MM.1S (cell line): ENCODE results near the gene NRIP3.

Experiments used
- DNase-seq: peaks from one replicate; pipeline ENCODE4 v3.0.0-alpha.2; 2015
- H2AFZ ChIP-seq: fragments of 300-600 bp; sonication (generic); 2 replicates; pipeline ENCODE4 v1.6.0; 2016; ENCODE audit warnings: antibody characterized with exemption, low read length
- H3F3A ChIP-seq: fragments of 300-600 bp; sonication (generic); 2 replicates; pipeline ENCODE4 v1.6.1; 2016; ENCODE audit warnings: mild to moderate bottlenecking, antibody characterized with exemption, low read length, moderate library complexity, mixed read lengths; ENCODE audit not compliant: insufficient read depth
- H3K27ac ChIP-seq: fragments of 300-600 bp; sonication (generic); 2 replicates; pipeline ENCODE4 v1.5.1; 2016; ENCODE audit warnings: mild to moderate bottlenecking, low read length
- H3K27me3 ChIP-seq: fragments of 300-600 bp; sonication (generic); replicated peaks from 2 replicates; pipeline ENCODE4 v1.6.0; 2016; ENCODE audit warnings: low read length; ENCODE audit not compliant: insufficient read depth
- H3K36me3 ChIP-seq: fragments of 300-600 bp; sonication (generic); replicated peaks from 2 replicates; pipeline ENCODE4 v1.6.1; 2016; ENCODE audit warnings: mild to moderate bottlenecking, low read length, mixed read lengths; ENCODE audit not compliant: insufficient read depth
- H3K4me1 ChIP-seq: fragments of 300-600 bp; sonication (generic); 2 replicates; pipeline ENCODE4 v1.6.1; 2016; ENCODE audit warnings: low read length, mixed read lengths
- H3K4me2 ChIP-seq: fragments of 300-600 bp; sonication (generic); 2 replicates; pipeline ENCODE4 v1.6.0; 2016; ENCODE audit warnings: low read depth, low read length
- H3K4me3 ChIP-seq: fragments of 300-600 bp; sonication (generic); 2 replicates; pipeline ENCODE4 v1.5.1; 2016; ENCODE audit warnings: low read length, mixed read lengths
- H3K79me2 ChIP-seq: fragments of 300-600 bp; sonication (generic); 2 replicates; pipeline ENCODE4 v1.6.1; 2016; ENCODE audit warnings: mixed run types, low read length, mixed read lengths
- H3K9ac ChIP-seq: fragments of 300-600 bp; sonication (generic); 2 replicates; pipeline ENCODE4 v1.6.1; 2016; ENCODE audit warnings: low read length, mixed read lengths
- H3K9me2 ChIP-seq: fragments of 300-600 bp; sonication (generic); replicated peaks from 2 replicates; pipeline ENCODE4 v1.6.1; 2016; ENCODE audit warnings: mild to moderate bottlenecking, low read length, mixed read lengths; ENCODE audit not compliant: insufficient read depth
- H3K9me3 ChIP-seq: fragments of 300-600 bp; sonication (generic); replicated peaks from 2 replicates; pipeline ENCODE4 v1.6.1; 2016; ENCODE audit warnings: mild to moderate bottlenecking, low read length, mixed read lengths; ENCODE audit not compliant: insufficient read depth
- H4K20me1 ChIP-seq: fragments of 300-600 bp; sonication (generic); 2 replicates; pipeline ENCODE4 v1.6.1; 2016; ENCODE audit warnings: mild to moderate bottlenecking, low read length, moderate library complexity, mixed read lengths; ENCODE audit not compliant: insufficient read depth
- EZH2 ChIP-seq: fragments of 300-600 bp; sonication (generic); optimal IDR thresholded peaks from 2 replicates; pipeline ENCODE3; 2017; ENCODE audit warnings: low read depth, mild to moderate bottlenecking, antibody characterized with exemption, low read length, mixed read lengths
- EZH2phosphoT487 ChIP-seq: fragments of 300-600 bp; sonication (generic); IDR thresholded peaks from 2 replicates; pipeline ENCODE4 v1.6.1; 2018; ENCODE audit warnings: antibody characterized with exemption, low read length
- TF ChIP-seq, protein P1 (sequence below): fragments of 300-600 bp; sonication (generic); IDR thresholded peaks from 2 replicates; pipeline ENCODE4 v1.5.1; 2016; ENCODE audit warnings: antibody characterized with exemption, low read length, mixed read lengths

Gene NRIP3

DNA sequence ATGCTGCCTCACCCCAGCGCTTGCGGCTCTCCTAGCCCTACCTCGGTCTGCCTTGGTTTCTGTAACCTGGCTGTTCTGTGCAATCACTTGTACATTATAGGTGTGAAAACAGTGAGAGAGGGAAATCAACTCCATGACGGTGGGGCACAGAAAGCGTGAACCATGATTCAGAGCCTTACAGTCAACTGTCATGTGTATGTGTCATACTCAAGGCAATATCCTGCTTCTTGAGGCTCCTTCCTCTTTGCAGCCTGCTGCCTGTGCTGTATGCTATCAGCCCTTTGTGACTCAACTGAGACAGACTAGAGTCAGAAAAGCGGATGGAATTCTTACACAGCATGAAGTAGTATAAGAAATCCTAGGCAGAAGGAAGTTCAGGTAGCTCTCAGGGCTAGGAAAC, 2.1 kb downstream of the NRIP3 start:
- Histone ChIP-seq H4K20me1 (no peaks in the 10 kb centered on the region), H3K9me3 (no peaks in the 10 kb centered on the region), H3K4me2 (no peak overlapping the region), H3K79me2 (no peaks in the 10 kb centered on the region), H3F3A (no peaks in the 10 kb centered on the region), H3K27ac (no peak overlapping the region), H3K4me1 (no peaks in the 10 kb centered on the region), H3K36me3 (no peaks in the 10 kb centered on the region), H3K4me3 (no peak overlapping the region), H3K9ac (no peak overlapping the region), H3K9me2 (no peaks in the 10 kb centered on the region), H3K27me3 (peaks cover 9% of the 10 kb centered on the region; the same call in 1 of the 2 replicates), H2AFZ (no peak overlapping the region)
- TF ChIP-seq, protein P1, sequence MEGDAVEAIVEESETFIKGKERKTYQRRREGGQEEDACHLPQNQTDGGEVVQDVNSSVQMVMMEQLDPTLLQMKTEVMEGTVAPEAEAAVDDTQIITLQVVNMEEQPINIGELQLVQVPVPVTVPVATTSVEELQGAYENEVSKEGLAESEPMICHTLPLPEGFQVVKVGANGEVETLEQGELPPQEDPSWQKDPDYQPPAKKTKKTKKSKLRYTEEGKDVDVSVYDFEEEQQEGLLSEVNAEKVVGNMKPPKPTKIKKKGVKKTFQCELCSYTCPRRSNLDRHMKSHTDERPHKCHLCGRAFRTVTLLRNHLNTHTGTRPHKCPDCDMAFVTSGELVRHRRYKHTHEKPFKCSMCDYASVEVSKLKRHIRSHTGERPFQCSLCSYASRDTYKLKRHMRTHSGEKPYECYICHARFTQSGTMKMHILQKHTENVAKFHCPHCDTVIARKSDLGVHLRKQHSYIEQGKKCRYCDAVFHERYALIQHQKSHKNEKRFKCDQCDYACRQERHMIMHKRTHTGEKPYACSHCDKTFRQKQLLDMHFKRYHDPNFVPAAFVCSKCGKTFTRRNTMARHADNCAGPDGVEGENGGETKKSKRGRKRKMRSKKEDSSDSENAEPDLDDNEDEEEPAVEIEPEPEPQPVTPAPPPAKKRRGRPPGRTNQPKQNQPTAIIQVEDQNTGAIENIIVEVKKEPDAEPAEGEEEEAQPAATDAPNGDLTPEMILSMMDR = no peak
- TF ChIP-seq EZH2 (no peak), EZH2phosphoT487 (no peak)
- DNase-seq = no peak

DNA sequence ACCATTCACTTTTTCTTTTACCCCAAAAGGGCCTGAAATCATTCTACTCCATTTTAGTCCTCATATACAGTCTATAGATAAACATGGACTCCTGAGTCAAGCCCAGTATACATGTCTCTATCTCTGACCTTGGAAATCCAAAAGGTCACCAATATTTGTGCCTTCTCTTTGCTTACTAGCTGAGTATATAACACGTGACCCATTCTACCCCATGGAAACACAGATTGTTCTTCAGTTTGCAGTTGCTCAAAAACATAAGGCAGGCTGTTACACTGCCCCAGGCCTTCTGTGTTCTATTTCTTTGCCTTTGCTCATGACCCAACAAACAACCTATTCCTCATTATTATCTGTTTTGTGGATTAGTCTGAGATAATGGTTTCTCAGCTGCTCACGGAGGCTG, 5.8 kb downstream of the NRIP3 start:
- H3K79me2 ChIP-seq = no peaks in the 10 kb centered on the region
- H3K27ac ChIP-seq = no peak overlapping the region
- no peaks in the 10 kb centered on the region for H3K4me1 ChIP-seq
- H3K4me2 ChIP-seq = no peak overlapping the region
- DNase-seq = no peak
- no peak overlapping the region for H3K9ac ChIP-seq
- H3F3A ChIP-seq = no peaks in the 10 kb centered on the region
- H3K9me2 ChIP-seq = no peaks in the 10 kb centered on the region
- H3K9me3 ChIP-seq = no peaks in the 10 kb centered on the region
- H3K4me3 ChIP-seq = no peak overlapping the region
- no peaks in the 10 kb centered on the region for H4K20me1 ChIP-seq
- no peaks in the 10 kb centered on the region for H3K36me3 ChIP-seq
- no peak for TF ChIP-seq EZH2phosphoT487
- TF ChIP-seq EZH2 = no peak
- TF ChIP-seq, protein P1 = no peak
- no peak overlapping the region for H2AFZ ChIP-seq
- H3K27me3 ChIP-seq = no peaks in the 10 kb centered on the region

DNA sequence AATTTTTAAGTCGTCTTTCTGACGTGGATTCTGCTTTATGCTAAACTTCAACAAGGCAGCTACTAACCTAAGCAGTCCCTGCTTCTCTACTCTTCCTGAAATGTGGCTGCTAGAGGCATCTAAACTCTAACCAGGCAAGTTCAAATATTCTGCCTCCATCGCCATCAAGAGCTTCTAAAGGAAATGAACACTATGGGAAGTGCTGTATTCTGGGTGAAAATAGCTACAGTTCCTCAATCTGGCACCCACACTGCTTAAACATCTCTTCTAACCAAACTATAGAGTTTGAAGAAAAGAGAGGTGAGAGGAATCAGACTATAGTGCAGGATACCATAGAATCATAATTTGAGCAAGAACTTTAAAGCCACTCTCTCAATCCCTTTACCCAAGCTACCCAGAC, 6.3 kb downstream of the NRIP3 start:
- DNase-seq = no peak

More for the DNA sequence above, 6.3 kb downstream of the NRIP3 start:
- Histone ChIP-seq H3F3A (no peaks in the 10 kb centered on the region), H4K20me1 (no peaks in the 10 kb centered on the region), H3K36me3 (no peaks in the 10 kb centered on the region), H3K9me3 (no peaks in the 10 kb centered on the region), H3K4me2 (no peak overlapping the region), H3K79me2 (no peaks in the 10 kb centered on the region), H3K27me3 (no peaks in the 10 kb centered on the region), H3K9me2 (no peaks in the 10 kb centered on the region), H3K27ac (no peak overlapping the region), H2AFZ (no peak overlapping the region), H3K9ac (no peak overlapping the region), H3K4me1 (no peaks in the 10 kb centered on the region), H3K4me3 (no peak overlapping the region)
- TF ChIP-seq EZH2 (no peak), EZH2phosphoT487 (no peak)
- TF ChIP-seq, protein P1 = no peak
